T47D (cell line): Measurements from ENCODE around the gene C19orf53.
A peak's percentile ranks its signal among the peaks of the same experiment; 100 is the strongest.
"Not testable (repeated sequence)": the region's sequence is repeated elsewhere in the genome, so short reads cannot be mapped to it uniquely, and the experiment has no call there.

Source experiments
- DNase-seq, 2 experiments: peaks; one replicate each; pipeline versions ENCODE4 v3.0.0 to v3.0.0-alpha.2; 2011 to 2012; ENCODE audit warnings: low read depth in 1 of 2, low spot score in 1 of 2
- JUND ChIP-seq: IDR thresholded peaks from 2 replicates; pipeline ENCODE4 v1.6.1; 2012; ENCODE audit warnings: low read depth
- in situ Hi-C: cut with HindIII; loops from 2 replicates; pipeline ENCODE4 v1.10.0; 2016; ENCODE audit warnings: low sequenced_read_pairs, low pct_unique_long_range_greater_than_20kb

Gene C19orf53

DNA sequence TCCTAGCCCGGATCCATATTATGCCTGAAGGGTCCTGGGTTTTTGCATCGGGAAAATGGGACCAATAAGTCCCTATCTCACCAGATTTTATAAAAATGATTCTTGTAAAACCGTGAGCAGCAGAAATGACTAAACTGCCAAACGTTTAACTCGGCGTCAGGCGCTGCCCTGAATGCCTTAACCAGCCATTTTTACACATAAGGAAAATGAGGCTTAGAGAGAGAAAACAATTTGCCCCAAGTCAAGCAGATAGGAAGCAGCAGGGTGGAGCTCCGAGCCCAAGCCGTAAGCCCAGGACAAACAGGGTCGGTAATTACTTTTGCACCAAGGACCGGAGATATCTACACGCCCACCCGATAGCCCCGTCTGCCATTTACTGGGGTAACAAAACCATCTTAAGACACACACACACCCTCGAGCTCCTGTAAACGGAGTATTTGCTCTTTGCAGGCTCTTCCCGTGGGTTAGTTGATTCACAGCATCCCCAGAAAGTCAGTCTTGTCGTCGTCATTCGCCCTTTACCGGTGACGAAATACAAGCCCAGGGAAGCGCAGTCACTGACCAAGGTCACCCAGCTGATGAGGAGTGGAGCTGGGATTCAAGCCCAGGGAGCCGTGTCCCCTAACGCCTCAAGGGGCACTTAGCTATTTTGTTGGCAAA, 26.0 kb upstream of the C19orf53 start:
- in situ Hi-C loops, result no loop called here
- TF ChIP-seq JUND, result no peak
- DNase-seq, result peak; percentile 11 to 27

DNA sequence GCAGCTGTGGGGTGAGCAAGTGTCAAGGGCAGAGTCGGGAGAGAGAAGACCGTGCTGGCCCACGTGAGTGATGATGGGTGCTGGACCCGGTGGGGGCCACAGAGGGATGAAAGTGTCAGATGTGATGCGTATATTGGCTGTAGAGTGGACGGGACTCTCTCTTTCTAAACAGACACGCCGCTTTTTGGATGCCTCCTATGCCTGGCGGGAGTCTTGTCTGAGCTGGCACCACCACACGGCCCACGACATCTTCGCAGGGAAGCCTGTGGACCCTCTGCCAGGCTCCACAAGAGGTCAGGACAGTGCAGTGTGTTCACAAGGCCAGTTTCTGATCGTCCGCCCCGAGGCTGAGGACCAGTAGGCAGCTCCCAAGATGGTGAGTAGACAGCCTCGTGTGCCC, 22.8 kb upstream of the C19orf53 start:
- in situ Hi-C loops, result no loop called here
- TF ChIP-seq JUND, result no peak
- no peak for DNase-seq

DNA sequence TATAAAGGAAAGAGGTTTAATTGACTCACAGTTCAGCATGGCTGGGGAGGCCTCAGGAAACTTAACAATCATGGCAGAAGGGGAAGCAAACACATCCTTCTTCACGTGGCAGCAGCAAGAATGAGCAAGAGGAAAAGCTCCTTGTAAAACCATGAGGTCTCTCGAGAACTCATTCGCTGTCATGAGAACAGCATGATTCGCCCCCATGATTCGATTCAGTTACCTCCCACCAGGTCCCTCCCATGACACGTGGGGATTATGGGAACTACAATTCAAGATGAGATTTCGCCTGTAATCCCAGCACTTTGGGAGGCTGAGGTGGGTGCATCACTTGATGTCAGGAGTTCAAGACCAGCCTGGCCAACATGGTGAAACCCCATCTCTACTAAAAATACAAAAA, 20.6 kb upstream of the C19orf53 start:
- DNase-seq, in situ Hi-C loops: not testable (repeated sequence)

DNA sequence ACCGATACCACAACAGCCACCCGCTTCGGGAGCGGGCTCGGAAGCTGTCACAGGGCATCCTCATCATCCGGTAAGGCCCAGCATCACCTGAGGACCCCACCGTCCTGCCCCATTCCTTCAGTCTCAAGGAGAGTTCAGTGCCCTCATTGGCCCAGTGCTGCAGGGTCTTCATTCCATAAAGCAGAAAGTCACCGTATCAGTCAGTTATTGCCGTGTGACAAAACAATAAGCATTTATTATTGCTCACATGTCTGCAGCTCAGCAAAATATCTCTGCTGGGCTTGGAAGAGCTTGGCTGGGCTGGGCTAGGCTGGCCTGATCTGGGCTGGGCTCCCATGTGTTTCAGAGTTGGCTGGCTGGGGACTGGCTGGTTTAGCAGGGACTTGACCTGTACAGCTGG, 18.0 kb upstream of the C19orf53 start:
- DNase-seq, result no peak
- in situ Hi-C loops, result no loop called here

GRCh38 chr19:13757805-13758772, 16.2 kb upstream of the C19orf53 start:
- TF ChIP-seq JUND, result no peak
- DNase-seq, result no peak
- in situ Hi-C loops, result no loop called here

More for the DNA sequence above, 18.0 kb upstream of the C19orf53 start:
- no peak for TF ChIP-seq JUND

GRCh38 chr19:13758795-13759194, 15.5 kb upstream of the C19orf53 start:
- no peak for DNase-seq
- no peak for TF ChIP-seq JUND
- in situ Hi-C loops, result no loop called here

GRCh38 chr19:13761423-13761822, 12.8 kb upstream of the C19orf53 start:
- no peak for DNase-seq
- in situ Hi-C loops, result no loop called here
- no peak for TF ChIP-seq JUND

DNA sequence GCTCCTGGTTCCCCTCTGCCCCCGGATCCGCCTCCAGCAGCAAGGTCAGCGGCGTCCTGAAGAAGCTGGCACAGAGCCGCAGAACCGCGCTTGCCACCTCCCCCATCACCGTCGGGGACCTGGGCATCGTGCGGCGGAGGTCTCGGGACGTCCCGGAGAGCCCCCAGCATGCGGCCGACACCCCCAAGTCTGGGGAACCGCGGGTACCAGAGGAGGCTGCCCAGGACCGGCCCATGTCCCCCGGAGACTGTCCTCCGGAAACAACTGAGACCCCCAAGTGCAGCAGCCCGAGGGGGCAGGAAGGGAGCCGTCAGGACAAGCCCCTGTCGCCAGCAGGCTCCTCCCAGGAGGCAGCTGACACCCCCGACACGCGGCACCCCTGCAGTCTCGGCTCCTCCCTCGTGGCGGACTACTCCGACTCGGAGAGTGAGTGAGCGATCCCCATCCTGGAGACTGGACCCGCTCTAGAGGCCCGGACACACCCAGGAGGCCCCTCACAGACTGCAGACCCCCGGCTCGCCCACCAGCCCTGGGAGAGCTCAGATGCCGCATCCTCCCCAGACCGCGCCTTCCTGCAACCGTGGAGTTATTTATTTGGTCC, 11.5 kb upstream of the C19orf53 start:
- no peak for TF ChIP-seq JUND
- in situ Hi-C loops, result no loop called here
- no peak for DNase-seq

DNA sequence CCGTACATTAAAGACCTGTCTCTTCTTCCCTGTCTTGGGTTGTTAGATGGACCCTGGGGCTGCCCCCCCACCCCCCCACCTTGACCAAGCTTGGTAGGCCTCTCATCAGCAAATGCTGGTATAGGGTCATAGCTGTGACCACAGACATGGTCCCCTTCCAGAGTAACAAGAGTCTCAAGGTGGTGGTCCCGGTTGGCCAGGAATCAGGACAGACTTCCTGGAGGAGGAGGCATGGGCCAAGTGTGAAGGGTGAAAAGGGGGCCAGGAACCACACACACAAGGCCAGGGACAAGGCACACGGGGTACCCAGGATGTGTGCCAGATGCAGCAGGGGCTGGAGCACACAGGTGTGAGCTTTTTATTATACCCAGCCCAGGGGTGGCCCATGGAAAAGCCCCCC, 11.0 kb upstream of the C19orf53 start:
- TF ChIP-seq JUND, result no peak
- in situ Hi-C loops, result no loop called here
- DNase-seq, result no peak

DNA sequence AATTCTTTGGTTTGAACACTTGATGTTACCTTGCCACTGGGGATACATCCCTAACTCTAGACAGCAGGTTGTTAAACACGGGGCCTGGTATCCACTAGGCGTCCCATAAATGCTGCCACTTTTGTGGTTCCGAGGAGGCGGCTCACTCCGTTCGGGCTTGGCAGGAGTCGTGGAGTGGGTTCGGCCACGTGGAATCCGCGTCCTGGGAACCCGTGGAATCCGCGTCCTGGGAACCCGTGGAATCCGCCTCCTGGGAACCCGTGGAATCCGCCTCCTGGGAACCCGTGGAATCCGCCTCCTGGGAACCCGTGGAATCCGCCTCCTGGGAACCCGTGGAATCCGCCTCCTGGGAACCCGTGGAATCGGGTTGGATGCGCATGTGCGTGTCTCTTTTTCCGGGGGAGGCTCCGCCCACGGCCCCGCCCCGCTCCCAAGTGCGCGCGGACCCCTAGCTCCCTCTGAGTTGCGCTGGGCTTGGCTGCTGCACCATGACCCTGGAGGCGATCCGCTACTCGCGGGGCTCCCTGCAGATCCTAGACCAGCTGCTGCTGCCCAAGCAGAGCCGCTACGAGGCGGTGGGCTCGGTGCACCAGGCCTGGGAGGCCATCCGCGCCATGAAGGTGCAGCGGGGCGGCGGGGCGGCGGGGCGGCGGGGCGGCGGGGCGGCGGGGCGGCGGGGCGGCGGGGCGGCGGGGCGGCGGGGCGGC, 10.0 kb upstream of the C19orf53 start, which contains the start of gene MRI1:
Gene MRI1, plus strand, starts transcription at position 422 of the 707 bp plus-strand sequence. Its CDS starts 67 bp downstream, at position 489.
- peak; percentile 78 to 83 for DNase-seq
- TF ChIP-seq JUND, result no peak
- in situ Hi-C loops, result no loop called here

GRCh38 chr19:13764821-13765394, 9.3 kb upstream of the C19orf53 start:
- in situ Hi-C loops, result no loop called here
- no peak for TF ChIP-seq JUND
- DNase-seq, result no peak
